ENCODE results near the gene CYP2C18. TPM values are rescaled to one million over a fixed set of nuclear protein-coding genes. Genes with fewer than 3 reads are reported as not detected.

Gene CYP2C18
- total RNA-seq, 4 donors from 2014 or later: not detected

DNA sequence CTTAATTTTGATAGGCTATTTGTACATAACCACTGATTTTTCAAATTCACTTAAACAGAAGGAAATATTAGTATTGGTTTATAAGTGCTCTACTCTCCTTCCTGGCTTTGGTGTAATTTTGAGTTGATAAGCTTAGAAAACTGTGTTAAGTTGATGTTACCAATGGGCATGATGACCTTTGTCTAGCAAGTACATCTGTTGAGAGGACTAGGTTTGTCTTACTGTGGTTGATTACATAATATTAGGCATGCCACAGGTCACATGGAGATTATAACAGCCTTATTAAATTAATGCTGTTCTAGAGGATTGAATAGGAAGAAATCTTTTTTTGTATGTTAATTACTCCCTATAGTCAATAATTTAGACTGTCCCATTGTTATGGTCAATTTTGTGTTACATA, 27.0 kb downstream of the CYP2C18 start:
- DNase-seq (ENCODE audit: low spot score in 2 of 2): no peak
- no peak for TF ChIP-seq POLR2A (IDR thresholded peaks at IDR 0.05)
- no peak for TF ChIP-seq EP300 (IDR thresholded peaks at IDR 0.05)
- TF ChIP-seq, protein P1, sequence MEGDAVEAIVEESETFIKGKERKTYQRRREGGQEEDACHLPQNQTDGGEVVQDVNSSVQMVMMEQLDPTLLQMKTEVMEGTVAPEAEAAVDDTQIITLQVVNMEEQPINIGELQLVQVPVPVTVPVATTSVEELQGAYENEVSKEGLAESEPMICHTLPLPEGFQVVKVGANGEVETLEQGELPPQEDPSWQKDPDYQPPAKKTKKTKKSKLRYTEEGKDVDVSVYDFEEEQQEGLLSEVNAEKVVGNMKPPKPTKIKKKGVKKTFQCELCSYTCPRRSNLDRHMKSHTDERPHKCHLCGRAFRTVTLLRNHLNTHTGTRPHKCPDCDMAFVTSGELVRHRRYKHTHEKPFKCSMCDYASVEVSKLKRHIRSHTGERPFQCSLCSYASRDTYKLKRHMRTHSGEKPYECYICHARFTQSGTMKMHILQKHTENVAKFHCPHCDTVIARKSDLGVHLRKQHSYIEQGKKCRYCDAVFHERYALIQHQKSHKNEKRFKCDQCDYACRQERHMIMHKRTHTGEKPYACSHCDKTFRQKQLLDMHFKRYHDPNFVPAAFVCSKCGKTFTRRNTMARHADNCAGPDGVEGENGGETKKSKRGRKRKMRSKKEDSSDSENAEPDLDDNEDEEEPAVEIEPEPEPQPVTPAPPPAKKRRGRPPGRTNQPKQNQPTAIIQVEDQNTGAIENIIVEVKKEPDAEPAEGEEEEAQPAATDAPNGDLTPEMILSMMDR (IDR thresholded peaks at IDR 0.05): no peak
- H3K4me1 ChIP-seq: no peaks in the 10 kb centered on the region
- H3K27ac ChIP-seq: no peak overlapping the region
- H3K36me3 ChIP-seq: no peaks in the 10 kb centered on the region
- H3K4me3 ChIP-seq: no peak overlapping the region
- H3K9me3 ChIP-seq: peaks cover 0 to 5% (median 0%) of the 10 kb centered on the region in 4 donors
- no peaks in the 10 kb centered on the region for H3K27me3 ChIP-seq

DNA sequence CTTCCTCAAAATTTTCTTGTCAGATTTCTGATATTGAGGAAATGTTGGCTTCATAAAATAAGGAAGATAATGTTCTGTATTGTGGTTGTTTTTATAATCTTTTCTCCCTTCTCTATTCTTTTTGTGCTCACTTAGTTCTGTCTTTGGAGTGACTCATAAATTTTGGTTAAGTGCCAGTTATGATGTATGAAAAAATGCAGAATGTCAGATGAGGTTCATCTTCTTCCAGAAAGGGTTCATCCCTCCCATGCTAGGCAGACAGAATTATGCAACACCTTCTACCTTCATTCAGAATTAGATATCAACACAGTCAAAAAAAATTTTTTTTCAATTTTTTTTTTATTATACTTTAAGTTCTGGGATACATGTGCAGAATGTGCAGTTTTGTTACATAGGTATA, 42.3 kb downstream of the CYP2C18 start:
- no peaks in the 10 kb centered on the region for H3K27me3 ChIP-seq
- no peaks in the 10 kb centered on the region for H3K36me3 ChIP-seq
- H3K27ac ChIP-seq: no peak overlapping the region
- no peak for DNase-seq (ENCODE audit: low spot score in 2 of 2)
- H3K4me3 ChIP-seq: no peak overlapping the region
- no peaks in the 10 kb centered on the region for H3K9me3 ChIP-seq
- TF ChIP-seq POLR2A (IDR thresholded peaks at IDR 0.05) (no peak), EP300 (IDR thresholded peaks at IDR 0.05) (no peak)
- TF ChIP-seq, protein P1 (IDR thresholded peaks at IDR 0.05): no peak
- no peaks in the 10 kb centered on the region for H3K4me1 ChIP-seq

GRCh38 chr10:94735197-94735596, 51.7 kb downstream of the CYP2C18 start:
- H3K9me3 ChIP-seq: peaks cover 0 to 7% (median 2%) of the 10 kb centered on the region in 4 donors
- no peaks in the 10 kb centered on the region for H3K27me3 ChIP-seq
- no peaks in the 10 kb centered on the region for H3K36me3 ChIP-seq
- H3K4me3 ChIP-seq: no peak overlapping the region
- 81 to 82% methylated on average over 3 of the region's 3 CpGs for WGBS, 2 donors
- no peaks in the 10 kb centered on the region for H3K4me1 ChIP-seq
- H3K27ac ChIP-seq: no peak overlapping the region
- no peak for TF ChIP-seq POLR2A (IDR thresholded peaks at IDR 0.05)
- DNase-seq (ENCODE audit: low spot score in 2 of 2): no peak

DNA sequence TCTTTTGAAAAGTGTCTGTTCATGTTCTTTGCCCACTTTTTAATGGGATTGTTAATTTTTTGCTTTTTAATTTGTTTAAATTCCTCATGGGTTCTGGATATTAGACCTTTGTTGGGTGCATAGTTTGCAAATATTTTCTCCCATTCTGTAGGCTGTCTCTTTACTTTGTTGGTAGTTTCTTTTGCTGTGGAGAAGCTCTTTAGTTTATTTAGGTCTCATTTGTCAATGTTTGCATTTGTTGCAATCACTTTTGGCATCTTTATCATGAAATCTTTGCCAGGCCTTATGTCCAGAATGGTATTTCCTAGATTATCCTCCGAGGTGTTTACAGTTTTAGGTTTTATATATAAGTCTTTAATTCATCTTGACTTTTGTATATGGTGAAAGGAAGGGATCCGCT, 55.1 kb downstream of the CYP2C18 start:
- Histone ChIP-seq H3K36me3 (no peaks in the 10 kb centered on the region), H3K27me3 (no peaks in the 10 kb centered on the region), H3K4me3 (no peak overlapping the region), H3K4me1 (no peaks in the 10 kb centered on the region), H3K9me3 (peaks cover 0 to 23% (median 2%) of the 10 kb centered on the region in 4 donors), H3K27ac (no peak overlapping the region)
- WGBS, 2 donors: 65 to 70% methylated on average over 2 of the region's 2 CpGs
- TF ChIP-seq EP300 (IDR thresholded peaks at IDR 0.05) (no peak), POLR2A (IDR thresholded peaks at IDR 0.05) (no peak)
- TF ChIP-seq, protein P1 (IDR thresholded peaks at IDR 0.05): no peak
- DNase-seq (ENCODE audit: low spot score in 2 of 2): no peak

DNA sequence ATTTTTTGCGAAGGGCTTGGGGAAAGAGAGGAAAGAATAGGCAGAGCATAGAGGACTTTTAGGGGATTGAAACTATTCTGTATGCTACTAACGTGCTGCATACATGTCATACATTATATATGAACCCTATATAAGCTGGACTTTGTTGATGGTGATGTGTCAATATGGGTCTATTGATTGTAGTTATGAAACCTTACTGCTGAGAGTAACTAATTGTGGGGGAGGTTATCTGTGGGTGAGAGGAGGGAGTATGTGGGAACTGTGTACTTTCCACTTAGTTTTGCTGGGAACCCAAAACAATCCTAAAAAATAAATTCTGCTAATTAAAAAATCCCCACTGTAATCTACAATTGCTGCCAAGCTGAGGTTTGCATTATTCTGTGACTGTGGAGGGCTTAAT, 63.6 kb downstream of the CYP2C18 start:
- no peak for TF ChIP-seq POLR2A (IDR thresholded peaks at IDR 0.05)
- no peak for TF ChIP-seq EP300 (IDR thresholded peaks at IDR 0.05)
- TF ChIP-seq, protein P1 (IDR thresholded peaks at IDR 0.05): no peak
- Histone ChIP-seq H3K4me3 (no peak overlapping the region), H3K27ac (no peak overlapping the region), H3K36me3 (no peaks in the 10 kb centered on the region), H3K27me3 (no peaks in the 10 kb centered on the region), H3K9me3 (peaks cover 0 to 23% (median 0%) of the 10 kb centered on the region in 4 donors), H3K4me1 (no peaks in the 10 kb centered on the region)
- 66 to 78% methylated on average over 2 of the region's 2 CpGs for whole genome bisulfite sequencing, 2 donors
- DNase-seq (ENCODE audit: low spot score in 2 of 2): no peak

DNA sequence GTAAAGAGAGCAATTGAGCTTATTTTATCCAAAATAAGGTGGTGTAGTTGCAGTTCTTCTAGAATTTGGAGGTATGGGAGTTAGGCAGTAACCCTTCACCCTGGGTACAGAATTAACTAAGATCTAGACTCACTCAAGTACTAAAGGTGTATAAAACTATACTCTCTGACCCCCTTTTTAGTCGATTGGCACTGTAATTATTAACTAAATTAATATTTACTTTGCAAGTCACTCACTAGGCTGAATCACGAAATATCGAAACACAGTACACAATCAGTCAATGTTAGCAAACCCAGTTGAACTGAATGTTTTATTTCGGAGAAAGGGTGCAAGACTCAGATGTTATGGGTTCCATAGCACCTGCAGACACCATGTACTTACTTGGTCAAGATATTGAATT, 64.3 kb downstream of the CYP2C18 start:
- Histone ChIP-seq H3K4me3 (no peak overlapping the region), H3K36me3 (no peaks in the 10 kb centered on the region), H3K9me3 (peaks cover 0 to 22% (median 0%) of the 10 kb centered on the region in 4 donors), H3K4me1 (no peaks in the 10 kb centered on the region), H3K27me3 (no peaks in the 10 kb centered on the region), H3K27ac (no peak overlapping the region)
- TF ChIP-seq, protein P1 (IDR thresholded peaks at IDR 0.05): no peak
- TF ChIP-seq POLR2A (IDR thresholded peaks at IDR 0.05): no peak
- TF ChIP-seq EP300 (IDR thresholded peaks at IDR 0.05): no peak
- 85 to 87% methylated on average over 4 of the region's 4 CpGs for WGBS, 2 donors
- no peak for DNase-seq (ENCODE audit: low spot score in 2 of 2)

Measured in tibial nerve (tissue), 4 donors.